ENCODE data around the gene CACNA2D2.
"Not testable (repeated sequence)": the region's sequence is repeated elsewhere in the genome, so short reads cannot be mapped to it uniquely, and the experiment has no call there.

The CACNA2D2 gene

DNA sequence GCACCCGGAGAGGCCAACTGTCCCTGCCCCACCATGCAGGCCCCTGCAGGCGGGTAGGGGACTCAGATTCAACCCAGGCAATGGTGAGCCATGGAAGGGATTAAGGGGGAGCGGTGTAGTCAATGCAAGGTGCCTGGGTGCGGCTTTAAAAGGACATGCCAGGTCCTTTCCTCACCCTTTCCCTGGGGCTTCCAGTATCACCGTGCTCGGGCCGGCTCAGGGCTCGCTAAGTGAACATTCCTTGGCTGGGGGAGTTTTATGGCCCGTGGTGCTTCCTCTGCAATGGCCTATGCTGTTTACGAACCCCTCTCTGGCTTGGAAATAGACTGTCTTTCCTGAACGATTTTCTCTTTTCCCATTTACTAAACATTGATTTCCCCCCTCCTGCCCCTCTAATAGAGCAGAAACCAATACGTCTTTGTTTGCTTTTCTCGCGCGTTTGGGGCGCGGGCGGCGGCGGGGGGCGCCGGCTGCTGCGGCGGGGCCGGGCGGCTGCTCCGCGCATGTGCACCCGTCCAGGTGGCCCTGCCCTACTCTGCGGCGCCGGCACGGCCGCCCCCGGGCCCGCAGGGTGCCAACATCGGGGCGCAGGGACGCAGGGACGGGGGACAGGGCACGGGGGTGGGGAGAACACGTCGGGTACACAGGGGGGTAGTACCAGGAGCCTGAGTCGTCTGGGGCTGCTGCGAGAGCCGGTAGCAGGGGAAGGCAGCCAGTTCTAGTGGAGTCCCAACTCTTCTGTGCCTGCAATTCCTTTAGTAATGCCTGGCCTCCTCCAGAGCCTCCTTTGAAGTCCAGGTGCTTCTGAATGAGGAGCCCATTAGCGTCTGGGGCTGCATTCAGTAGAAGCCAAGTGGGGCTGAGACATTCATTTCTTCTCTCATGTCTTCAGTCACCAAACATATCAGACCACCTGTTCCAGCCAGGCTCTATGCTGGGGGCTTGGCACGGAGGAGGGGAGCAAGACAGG, 26.9 kb upstream of the CACNA2D2 start:
- DNase-seq (ENCODE audit: low read depth in 2 of 2): no peak

DNA sequence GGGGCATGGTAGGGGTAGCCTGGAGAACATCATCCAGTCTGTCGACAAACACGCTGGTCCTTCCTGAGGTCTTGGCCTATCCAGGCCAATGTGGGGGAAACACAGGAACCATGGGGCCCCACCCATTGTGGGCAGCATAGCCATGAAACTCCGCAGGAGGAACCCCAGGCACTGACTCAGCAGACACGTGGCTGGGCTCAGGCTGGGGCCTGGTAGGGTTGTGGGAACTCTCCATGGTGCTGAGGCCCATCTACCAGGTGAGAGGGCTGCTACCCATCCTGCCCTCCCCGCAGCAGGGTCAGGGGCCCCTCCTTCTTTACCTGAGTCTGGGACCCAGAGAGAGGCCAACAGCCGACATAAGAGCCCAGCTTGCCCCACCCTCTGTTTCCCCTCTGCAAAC, 22.6 kb upstream of the CACNA2D2 start:
- DNase-seq (ENCODE audit: low read depth in 2 of 2): peak; percentile 4

DNA sequence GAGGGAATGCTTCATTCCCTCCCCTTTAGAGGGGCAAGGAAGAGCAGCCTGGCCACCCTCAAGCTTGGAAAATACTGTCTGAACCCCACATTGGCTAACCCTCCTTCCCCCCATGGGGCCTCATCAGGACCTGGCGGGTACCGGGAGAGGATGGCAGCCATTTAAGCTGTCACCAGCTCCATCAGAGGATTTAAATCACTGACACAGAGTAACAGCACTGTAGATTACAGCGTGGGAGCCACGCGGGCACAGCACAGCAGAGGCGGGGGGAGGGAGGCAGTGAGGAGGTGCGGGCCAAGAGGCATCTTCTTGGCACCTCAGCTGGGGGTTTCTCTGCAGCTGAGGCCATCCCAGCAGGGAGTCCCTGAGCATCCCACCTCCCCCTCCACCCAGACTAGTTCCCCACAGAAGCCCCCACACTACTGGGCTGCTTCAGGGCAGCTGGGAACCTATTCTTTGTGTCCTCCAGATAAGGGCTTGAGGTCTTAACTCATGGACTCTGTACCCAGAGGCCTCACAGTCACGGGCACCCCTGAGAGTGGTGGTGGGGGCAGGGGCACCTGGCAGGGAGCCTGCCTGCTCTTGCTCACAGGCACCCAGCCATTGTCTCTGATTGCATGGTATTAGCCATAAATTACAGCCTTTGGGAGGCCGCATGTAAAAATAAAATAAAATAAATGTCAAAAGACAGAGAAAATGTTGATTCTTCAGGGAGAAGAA, 21.9 kb upstream of the CACNA2D2 start:
- no peak for DNase-seq (ENCODE audit: low read depth in 2 of 2)

DNA sequence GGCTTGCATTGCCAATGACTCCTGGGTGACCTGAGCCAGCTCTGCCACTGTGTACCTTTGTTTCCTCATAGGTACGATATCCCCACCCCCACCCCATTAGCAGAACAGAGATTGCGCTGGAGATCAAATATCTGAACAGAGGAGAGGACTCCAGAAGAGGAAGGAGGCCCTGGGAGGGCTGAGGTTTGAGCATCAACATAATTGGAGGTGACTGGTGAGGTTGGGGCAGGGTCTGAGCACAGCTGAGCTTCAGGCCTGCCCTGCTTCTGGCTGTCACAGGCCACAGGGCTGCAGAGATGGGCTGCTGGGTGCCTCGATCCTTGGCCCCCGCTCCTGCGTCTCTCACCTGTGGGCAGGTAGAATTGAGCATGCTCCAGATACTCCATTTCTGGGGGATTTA, 21.3 kb upstream of the CACNA2D2 start:
- no peak for DNase-seq (ENCODE audit: low read depth in 2 of 2)

DNA sequence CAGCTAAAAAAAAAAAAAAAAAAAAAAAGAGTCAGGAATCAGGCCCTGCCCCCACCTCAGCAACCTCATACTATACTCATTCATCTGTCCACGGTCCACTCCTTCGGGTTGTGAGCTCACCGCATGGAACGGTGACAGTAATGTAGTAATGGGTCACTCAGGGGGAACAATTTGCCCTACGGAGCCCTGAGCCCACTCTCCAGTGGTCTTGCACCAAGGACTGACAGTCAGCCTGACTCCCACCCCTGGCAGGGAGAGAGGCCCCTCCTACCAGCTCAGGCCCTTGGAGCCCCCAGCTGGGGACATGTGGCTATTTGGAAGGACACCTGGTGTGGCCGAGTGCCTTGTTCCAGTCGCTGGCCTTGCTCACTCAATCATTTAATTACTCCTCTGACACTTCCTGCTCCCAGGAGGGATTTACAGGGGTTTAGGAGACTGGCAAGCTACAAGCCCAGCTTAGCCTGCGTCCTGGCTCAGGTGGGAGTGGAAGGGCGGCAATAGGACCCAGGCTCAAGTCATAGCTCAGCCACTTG, 19.9 kb upstream of the CACNA2D2 start:
- DNase-seq (ENCODE audit: low read depth in 2 of 2): no peak

DNA sequence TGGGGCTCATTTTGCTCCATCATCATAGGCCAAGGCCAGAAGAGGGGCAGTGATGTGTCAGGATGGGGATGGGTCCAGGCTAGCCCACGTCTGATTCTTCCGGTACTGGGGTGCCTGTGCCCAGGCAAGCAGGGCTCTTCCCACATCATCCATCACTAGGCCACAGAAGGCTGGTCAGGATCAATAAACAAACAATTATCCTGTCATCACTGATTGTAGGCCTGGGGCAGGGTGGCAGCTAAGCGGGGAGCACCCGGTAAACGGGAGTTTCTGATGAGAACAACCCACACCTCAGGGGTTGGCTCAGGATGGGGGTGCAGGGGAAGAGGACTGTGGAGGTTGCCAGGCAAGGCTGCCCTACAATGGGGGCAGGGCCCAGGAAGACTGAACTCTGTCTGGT, 18.1 kb upstream of the CACNA2D2 start:
- DNase-seq (ENCODE audit: low read depth in 2 of 2): no peak

DNA sequence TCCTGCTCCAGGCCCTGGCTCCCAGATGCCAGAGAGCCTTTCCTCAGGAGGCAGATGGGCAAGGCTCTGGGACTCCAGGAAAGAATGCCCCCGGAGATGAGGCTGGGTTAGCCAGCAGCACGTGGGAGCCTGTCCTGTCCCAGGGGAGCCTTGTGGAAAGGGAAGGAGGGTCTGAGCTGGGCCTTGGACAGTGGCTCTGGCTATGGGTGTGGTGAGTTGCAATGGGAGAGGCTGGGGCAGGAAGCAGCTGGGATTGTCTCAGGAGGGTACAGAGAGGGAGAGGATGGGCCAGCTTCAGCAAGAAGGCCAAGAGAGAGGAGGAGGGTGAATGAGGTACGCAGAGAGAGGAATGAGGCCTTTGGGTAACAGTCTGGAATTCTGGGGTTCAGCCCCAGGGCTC, 17.4 kb upstream of the CACNA2D2 start:
- no peak for DNase-seq (ENCODE audit: low read depth in 2 of 2)

DNA sequence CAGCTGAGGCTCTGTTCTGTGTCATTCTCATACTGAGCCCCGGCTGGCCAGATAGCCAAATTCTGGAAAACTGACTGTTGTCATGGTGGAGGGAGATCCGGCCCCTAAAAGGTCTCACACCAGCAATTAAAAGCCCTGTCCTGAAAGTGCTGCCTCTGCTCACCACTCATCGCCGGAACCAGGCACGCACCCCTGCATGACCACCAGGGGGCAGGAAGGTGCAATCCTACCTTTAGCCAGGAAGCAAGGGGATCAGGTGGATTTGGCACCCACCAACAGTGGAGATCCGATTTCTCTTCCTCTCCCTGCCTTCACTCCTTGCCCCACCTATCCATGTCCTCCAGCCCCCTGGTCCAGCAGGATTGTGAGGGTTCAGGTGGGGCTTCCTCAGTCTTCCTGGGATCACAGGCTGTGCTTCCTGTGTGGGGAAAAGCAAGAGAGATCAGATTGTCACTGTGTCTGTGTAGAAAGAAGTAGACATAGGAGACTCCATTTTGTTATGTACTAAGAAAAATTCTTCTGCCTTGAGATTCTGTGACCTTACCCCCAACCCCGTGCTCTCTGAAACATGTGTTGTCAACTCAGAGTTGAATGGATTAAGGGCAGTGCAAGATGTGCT, 16.1 kb upstream of the CACNA2D2 start:
- peak; percentile 2 to 3 for DNase-seq (ENCODE audit: low read depth in 2 of 2)

DNA sequence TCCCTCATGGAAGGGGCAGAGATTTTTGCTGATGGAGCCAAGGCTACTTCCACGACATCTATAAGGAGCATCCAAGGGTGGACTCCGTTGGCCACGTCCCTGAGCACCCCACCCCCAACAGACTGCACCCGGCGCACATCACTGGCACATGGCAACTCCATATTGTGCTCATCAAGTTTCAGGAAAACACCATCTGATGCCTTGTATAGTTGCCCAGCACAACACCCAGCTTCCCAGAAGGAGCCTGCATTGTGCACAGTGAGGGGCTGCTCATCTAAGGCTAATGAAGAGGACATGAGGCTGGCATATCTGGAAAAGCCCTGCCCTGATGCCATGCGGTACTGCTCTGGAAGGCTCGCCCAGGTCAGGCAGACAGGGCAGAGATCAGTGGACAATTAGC, 15.0 kb upstream of the CACNA2D2 start:
- DNase-seq (ENCODE audit: low read depth in 2 of 2): no peak

DNA sequence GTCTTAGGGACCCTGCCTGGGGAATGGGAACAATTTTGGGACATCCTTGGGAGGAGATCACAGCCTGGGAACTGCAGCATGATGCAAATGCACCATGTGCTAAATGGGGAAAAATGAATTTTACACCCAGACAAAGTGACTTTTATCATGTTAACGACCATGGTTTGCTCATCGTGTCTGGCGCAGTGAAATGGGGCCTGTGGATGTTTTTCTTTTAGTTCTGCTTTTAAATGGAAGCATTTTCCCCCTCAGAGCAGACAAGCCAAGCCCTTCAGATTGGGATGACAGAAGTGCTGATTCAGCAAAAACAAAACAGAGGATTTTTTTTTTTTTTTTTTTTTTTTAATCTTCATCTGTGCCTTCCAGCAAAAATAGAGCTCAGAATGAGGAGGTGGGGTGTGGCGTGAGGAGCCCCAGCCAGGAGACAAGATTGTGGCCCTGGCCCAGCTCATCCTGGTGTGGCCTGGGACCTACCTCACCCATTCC, 14.3 kb upstream of the CACNA2D2 start:
- no peak for DNase-seq (ENCODE audit: low read depth in 2 of 2)

DNA sequence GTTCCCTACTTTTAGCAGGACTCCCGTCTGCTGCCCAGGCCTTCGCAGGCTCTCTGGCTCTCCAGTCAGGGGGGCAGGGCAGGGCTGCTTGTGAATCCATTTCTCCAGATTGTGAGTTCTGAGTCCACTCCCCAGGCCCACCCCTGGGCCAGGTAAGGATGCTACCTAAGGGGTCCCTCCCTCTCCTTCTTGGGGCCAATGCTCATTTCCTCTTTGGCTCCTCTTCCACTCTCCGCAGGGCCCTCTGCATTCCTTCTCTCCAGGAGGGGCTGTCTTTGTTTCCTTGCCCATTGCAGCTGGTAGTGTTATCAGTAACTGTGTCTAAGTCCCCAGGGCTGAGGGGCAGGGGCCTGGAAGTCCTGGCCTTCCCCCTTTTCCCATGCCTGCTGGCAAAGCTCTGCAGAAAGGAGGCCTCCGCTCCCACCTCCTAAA, 13.0 kb upstream of the CACNA2D2 start:
- DNase-seq (ENCODE audit: low read depth in 2 of 2): no peak

DNA sequence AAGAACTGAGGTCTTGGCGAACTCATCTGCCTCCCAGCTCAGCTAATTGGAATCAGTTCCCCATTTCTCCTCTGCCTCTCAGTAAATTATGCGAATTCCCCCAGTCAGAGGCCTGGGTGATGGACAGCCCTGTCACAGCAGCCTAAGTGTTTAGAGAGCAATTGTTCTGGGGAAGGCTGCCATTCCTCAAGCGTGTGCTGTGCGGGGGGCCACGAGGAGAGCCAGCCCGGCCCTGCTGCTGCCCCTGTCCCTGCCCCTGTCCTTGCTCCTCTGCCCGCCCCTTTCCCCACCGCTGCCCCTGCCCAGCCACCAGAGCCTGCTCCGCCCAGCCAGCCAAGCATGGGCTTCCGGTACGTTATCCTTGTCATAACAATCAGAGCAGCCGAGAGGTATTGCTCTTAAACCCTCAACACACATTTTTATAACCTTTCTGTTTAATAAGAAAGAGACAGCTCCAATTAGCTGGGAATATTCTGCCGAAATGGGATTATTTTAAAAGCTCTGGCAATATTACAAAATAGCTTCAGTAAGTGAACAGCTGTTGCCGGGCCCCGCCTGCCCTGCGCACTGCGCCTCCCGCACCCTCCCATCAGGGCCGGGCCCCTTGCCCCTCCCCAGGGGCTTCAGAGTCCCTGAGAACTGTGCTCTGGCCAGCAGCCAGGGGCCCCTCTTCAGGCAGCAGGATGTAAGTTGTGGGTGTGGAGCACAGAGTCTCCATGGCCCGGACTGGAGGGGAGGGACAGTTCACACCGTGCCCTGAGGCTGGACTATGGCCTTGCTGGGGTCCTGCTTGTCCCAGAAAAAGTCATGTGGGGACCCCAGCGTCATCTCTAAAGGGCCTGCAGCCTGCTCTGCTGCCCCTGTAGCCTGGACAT, 12.4 kb upstream of the CACNA2D2 start:
- no peak for DNase-seq (ENCODE audit: low read depth in 2 of 2)

DNA sequence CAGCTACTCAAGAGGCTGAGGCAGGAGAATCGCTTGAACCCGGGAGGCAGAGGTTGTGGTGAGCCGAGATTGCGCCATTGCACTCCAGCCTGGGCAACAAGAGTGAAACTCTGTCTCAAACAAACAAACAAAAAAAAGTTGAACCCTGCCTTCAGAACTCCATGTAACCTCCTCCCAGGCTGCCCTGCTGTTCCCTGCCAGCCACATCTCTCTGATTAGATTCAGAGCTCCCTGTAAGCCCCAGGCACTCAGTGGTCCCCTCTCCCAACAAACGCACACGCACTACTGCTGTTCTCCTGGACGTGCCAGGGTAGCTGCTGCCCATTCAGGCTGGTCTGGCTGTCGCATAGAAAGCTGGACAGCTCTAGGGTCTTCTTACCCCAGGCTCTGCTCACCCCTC, 9.5 kb upstream of the CACNA2D2 start:
- not testable (repeated sequence) for DNase-seq (ENCODE audit: low read depth in 2 of 2)

DNA sequence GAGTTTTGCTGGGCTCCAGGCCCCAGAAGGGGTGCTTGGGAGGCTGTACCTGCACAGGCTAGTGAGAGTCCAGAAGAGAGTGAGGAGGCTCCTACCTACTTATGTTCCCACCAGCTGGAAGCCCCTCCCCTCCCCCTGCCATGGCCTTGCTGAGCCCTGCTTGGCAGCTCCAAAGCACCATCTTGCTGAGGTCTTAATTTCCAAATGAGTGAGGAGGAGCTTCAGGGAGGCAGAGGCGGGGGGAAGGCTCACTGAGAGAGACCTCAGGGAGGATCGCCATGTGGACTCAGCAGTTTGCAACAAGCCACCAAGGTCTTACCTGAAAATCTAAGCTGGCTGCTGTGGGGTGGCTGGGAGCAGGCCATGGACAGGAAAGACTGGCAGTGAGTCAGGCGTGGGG, 8.7 kb upstream of the CACNA2D2 start:
- no peak for DNase-seq (ENCODE audit: low read depth in 2 of 2)

DNA sequence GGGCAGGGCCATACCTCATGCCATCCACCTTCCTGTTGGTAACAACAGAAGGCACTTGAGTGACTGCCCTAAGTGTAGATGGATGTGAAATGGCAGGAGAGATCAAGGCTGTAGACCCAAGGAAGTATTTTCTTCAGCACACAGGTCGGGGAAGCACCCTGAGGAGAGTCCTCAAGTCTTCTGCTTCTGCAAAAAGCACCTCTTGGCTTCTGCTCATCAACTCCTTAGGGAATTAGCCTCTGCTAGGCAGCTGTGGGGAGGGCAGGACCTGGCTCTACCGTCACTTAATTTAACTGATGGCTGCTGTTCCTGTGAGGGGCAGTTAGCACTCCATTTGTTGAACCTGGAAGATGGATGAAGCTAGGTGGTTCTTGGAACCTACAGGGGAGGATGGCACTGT, 6.9 kb upstream of the CACNA2D2 start:
- DNase-seq (ENCODE audit: low read depth in 2 of 2): no peak

DNA sequence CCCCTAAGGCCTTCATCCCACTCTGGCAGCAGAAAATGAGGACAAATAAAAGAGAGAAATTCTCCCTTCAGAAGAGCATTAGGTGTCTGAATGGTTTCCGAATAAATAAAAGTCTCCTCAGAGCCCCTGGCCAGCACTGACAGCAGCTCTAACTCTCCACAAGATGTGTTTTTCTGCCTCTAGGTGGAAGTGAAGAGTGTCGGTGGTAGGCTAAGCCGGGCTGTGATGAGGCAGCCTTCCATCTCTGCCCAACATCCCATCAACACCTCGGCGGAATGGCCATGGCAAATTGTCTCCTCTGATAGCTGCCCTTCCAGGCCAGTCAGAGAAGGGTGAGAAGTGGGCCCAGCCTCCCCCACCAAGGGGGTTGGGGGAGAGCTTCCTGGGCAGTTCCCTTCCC, 6.3 kb upstream of the CACNA2D2 start:
- no peak for DNase-seq (ENCODE audit: low read depth in 2 of 2)

DNA sequence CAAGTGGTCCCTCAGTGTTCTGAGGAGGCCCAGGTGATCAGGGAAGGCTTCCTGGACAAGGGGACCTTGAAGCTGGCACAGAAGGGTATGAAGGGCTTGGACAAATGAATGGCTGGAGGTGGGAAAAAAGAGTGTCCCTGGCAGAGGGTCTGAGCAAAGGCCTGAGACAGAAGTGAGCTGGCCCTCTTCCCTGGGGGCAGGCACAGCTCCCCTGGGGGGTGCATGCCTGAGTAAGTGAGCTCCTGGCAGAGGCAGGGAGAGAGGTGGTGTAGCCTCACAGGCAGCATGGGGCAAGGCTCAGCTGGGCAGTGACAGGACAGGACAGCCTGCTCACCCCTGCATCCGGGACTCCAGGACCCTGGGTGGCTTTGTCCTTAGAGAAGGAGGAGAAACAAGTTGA, 5.4 kb upstream of the CACNA2D2 start:
- no peak for DNase-seq (ENCODE audit: low read depth in 2 of 2)

DNA sequence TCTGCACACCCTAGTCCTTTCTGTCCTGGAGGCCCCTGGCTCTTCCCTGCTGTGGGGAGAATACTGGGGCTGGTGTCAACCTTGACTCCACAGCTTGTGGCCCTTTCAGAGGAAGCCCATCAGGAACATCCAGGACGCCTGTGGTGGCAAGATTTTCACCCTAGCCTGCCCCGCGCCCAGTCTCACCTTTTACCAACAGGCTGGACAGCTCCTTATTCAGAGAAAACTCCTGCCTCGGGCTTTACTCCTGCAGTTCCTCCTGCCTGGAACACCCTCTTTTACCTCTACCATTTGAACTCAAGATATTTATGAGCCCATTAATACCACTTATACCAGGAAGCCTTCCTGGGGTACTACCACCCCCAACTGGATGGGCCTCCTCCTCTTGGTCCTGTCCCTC, 2.7 kb upstream of the CACNA2D2 start:
- DNase-seq (ENCODE audit: low read depth in 2 of 2): no peak

DNA sequence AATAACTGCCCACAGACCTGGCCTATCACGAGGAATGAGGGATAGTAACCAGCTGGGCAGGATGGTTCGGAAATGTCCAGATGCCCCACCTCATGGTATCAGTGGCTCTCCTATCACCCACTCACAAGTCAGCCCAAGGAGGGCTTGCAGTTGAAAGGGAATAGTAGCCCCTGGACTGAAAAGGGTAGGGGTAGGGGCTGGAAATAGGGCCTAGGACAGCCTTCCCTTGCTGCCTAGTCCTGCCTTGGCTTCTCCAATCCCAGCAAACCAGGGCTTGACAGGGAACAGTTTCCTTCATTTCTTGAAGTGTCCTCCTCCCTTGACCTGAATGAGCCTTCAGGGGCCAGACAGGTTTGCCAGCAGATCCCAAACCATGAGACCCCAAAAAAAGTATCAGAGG, 1.2 kb upstream of the CACNA2D2 start:
- no peak for DNase-seq (ENCODE audit: low read depth in 2 of 2)

DNA sequence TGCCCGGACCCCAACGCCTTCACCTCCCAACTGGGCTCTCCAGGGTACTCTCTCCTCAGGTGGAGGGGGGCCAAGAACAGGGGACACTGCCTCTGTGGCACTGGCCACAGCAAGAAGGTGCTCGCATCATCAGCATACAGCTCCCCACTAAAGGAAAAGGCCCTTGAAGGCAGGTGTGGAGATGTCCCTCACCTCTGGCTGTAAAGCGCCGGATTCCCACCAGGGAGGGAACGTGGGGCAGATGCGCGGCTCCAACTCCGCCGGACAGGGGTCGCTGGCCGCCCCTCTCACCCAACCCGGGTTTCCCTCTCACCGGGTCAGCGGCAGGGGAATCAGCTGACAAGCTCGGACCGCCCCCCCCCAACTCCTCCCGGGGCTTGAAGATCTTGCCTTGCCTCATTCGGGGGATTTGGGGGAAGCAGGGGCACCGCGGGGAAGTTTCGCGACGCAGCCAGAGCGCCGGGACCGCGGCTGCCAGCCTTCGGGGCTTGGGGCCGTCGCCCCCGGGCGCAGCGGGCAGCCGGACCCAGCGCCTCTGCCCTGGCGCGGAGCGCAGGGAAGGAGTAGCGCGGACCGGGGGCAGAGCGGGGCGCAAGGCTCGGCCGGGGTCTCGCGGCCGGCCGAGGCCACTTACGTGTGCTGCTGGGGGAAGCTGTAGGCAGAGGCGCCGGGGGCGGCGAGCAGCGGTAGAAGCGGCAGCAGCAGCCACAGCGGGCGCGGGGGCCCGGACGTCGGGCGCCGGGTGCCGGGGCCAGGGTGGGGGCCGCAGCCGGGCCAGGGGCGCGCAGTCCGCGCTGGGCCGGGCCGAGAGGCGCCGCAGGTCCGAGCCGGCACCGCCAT, 630 bp downstream of the CACNA2D2 start:
- no peak for DNase-seq (ENCODE audit: low read depth in 2 of 2)

Measured in fibroblast of skin of left quadriceps (primary cell).